Stimulated activated naive CD8-positive, alpha-beta T cell treated with anti-CD3 and anti-CD28 coated beads, Interleukin-15, Interleukin-2, amounts not matched to agents 100 ng/mL and 50 ng/mL, for 24 hours (primary cell): Measurements from ENCODE around the gene C11orf65.
"Not testable (repeated sequence)": the region's sequence is repeated elsewhere in the genome, so short reads cannot be mapped to it uniquely, and the experiment has no call there.

Experiments
- H3K27ac Mint-ChIP-seq: one replicate; pipeline ENCODE4 v1.8.0; 2021; ENCODE audit warnings: mild to moderate bottlenecking, mixed read lengths
- H3K27me3 Mint-ChIP-seq: one replicate; pipeline ENCODE4 v1.8.0; 2021; ENCODE audit warnings: mixed read lengths
- H3K36me3 Mint-ChIP-seq: one replicate; pipeline ENCODE4 v1.8.0; 2021; ENCODE audit warnings: low read depth, mixed read lengths
- H3K4me1 Mint-ChIP-seq: one replicate; pipeline ENCODE4 v1.8.0; 2021; ENCODE audit warnings: low read depth, mixed read lengths
- H3K4me3 Mint-ChIP-seq: one replicate; pipeline ENCODE4 v1.8.0; 2021; ENCODE audit warnings: mild to moderate bottlenecking, mixed read lengths
- H3K9me3 Mint-ChIP-seq: one replicate; pipeline ENCODE4 v1.8.0; 2021; ENCODE audit warnings: mixed read lengths

The C11orf65 gene

DNA sequence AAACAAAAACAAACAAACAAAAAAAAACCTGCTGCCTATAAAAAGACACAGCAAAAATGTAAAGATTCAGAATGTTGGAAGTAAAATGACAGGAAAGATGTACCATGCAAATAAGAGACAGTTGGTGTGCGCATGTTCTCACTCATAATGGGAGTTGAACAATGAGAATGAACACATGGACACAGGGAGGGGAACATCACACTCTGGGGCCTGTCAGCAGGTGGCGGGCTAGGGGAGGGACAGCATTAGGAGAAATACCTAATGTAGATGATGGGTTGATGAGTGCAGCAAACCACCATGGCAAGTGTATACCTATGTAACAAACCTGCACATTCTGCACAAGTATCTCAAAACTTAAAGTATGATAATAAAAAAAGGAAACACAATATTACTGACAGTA lies 49.8 kb downstream of the C11orf65 start:
- H3K27me3 Mint-ChIP-seq, H3K4me1 Mint-ChIP-seq, H3K27ac Mint-ChIP-seq, H3K4me3 Mint-ChIP-seq, H3K36me3 Mint-ChIP-seq: not testable (repeated sequence)
- H3K9me3 Mint-ChIP-seq: peaks cover 10% of the 10 kb centered on the region

DNA sequence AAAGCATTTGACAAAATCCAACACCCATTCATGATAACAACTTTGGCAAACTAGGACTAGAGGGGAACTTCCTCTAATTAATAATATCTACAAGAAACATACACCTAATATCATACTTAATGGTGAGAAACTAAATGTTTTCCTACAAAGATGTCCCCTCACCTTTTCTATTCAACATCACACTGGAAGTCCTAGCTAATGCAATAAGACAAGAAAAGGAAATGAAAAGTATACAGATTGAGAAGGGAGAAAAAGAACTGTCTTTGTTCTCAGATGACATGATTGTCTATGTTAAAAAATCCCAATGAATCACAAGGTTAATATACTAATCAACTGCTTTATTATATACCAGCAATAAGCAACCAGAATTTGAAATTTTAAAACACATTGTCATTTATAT lies 52.4 kb downstream of the C11orf65 start:
- no peaks in the 10 kb centered on the region for H3K4me1 Mint-ChIP-seq
- H3K4me3 Mint-ChIP-seq: no peak overlapping the region

GRCh38 chr11:108405706-108406105 lies 61.6 kb downstream of the C11orf65 start:
- no peaks in the 10 kb centered on the region for H3K4me1 Mint-ChIP-seq
- H3K4me3 Mint-ChIP-seq: no peak overlapping the region
- H3K36me3 Mint-ChIP-seq: no peaks in the 10 kb centered on the region
- no peaks in the 10 kb centered on the region for H3K9me3 Mint-ChIP-seq
- H3K27ac Mint-ChIP-seq: no peak overlapping the region
- no peaks in the 10 kb centered on the region for H3K27me3 Mint-ChIP-seq

More for the DNA sequence above, 52.4 kb downstream of the C11orf65 start:
- peaks cover 5% of the 10 kb centered on the region for H3K36me3 Mint-ChIP-seq
- peaks cover 6% of the 10 kb centered on the region for H3K9me3 Mint-ChIP-seq
- H3K27me3 Mint-ChIP-seq: no peaks in the 10 kb centered on the region
- H3K27ac Mint-ChIP-seq: no peak overlapping the region

- no peak overlapping the region for H3K27ac Mint-ChIP-seq
- no peaks in the 10 kb centered on the region for H3K9me3 Mint-ChIP-seq
- H3K4me1 Mint-ChIP-seq: no peaks in the 10 kb centered on the region
- no peaks in the 10 kb centered on the region for H3K27me3 Mint-ChIP-seq
- no peaks in the 10 kb centered on the region for H3K36me3 Mint-ChIP-seq
- no peak overlapping the region for H3K4me3 Mint-ChIP-seq
Observed at GRCh38 chr11:108403052-108403451, 64.3 kb downstream of the C11orf65 start.

- Mint-ChIP-seq H3K36me3 (no peaks in the 10 kb centered on the region), H3K4me1 (no peaks in the 10 kb centered on the region), H3K4me3 (no peak overlapping the region), H3K9me3 (no peaks in the 10 kb centered on the region), H3K27me3 (no peaks in the 10 kb centered on the region), H3K27ac (no peak overlapping the region)
Observed at GRCh38 chr11:108402241-108402640, 65.1 kb downstream of the C11orf65 start.

DNA sequence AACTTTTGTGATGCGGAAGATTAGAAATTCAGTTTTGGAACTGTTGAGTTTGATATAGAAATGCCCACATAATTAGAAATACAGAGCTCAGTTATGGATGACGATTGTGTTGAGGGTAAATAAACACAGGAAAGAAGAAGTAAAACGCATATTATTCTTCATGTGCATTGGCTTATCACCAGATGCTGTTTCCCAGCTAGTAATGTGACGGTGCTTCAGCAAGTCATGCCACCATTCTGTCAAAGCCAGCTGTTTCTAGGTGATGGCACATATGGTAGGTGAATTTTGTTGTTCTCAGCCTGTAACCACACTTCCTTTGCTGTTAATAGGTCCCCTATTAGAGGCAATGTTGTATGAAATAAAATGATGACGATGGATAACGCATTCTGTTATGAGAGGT lies 68.9 kb downstream of the C11orf65 start:
- no peaks in the 10 kb centered on the region for H3K4me1 Mint-ChIP-seq
- H3K4me3 Mint-ChIP-seq: no peak overlapping the region
- no peaks in the 10 kb centered on the region for H3K27me3 Mint-ChIP-seq
- H3K36me3 Mint-ChIP-seq: no peaks in the 10 kb centered on the region
- no peaks in the 10 kb centered on the region for H3K9me3 Mint-ChIP-seq
- H3K27ac Mint-ChIP-seq: no peak overlapping the region

DNA sequence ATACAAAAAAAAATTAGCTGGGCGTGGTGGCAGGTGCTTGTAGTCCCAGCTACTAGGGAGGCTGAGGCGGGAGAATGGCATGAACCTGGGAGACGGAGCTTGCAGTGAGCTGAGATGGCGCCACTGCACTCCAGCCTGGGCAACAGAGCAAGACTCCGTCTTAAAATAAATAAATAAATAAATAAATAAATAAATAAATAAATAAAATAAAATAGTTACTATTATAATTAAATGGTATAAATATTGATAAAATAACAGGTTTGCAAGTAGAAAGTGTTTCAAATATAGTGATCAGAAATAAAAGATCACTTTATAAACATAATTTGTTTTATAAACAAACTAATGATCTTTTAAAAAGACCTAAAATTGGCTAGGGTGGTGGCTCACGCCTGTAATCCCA lies 70.7 kb downstream of the C11orf65 start:
- not testable (repeated sequence) for H3K36me3 Mint-ChIP-seq, H3K9me3 Mint-ChIP-seq, H3K27ac Mint-ChIP-seq, H3K4me1 Mint-ChIP-seq, H3K27me3 Mint-ChIP-seq, H3K4me3 Mint-ChIP-seq

GRCh38 chr11:108394744-108395284 lies 72.5 kb downstream of the C11orf65 start:
- Mint-ChIP-seq H3K4me3 (no peak overlapping the region), H3K27ac (no peak overlapping the region), H3K27me3 (no peaks in the 10 kb centered on the region), H3K9me3 (no peaks in the 10 kb centered on the region), H3K4me1 (no peaks in the 10 kb centered on the region), H3K36me3 (no peaks in the 10 kb centered on the region)

DNA sequence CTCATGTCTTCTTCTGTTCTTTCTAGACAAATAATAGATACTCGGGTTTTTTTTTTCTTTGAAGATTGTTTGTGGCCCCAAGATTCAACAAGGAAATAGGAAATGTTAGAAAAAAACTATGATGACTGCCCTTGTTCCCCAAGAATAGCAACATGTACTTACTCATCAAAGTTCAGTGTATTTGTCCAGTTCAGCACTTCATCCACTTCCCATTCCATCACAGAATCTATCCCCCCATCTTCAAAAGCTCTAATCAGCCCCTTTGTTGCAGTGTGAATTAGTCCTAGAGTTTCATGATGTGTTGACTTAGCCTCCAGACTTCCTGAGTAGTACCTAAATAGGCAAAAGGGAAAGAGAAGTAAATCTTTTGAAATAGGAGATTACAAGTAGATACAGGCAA lies 74.3 kb downstream of the C11orf65 start:
- no peaks in the 10 kb centered on the region for H3K27me3 Mint-ChIP-seq
- H3K9me3 Mint-ChIP-seq: no peaks in the 10 kb centered on the region
- H3K27ac Mint-ChIP-seq: no peak overlapping the region
- no peaks in the 10 kb centered on the region for H3K4me1 Mint-ChIP-seq
- H3K4me3 Mint-ChIP-seq: no peak overlapping the region
- no peaks in the 10 kb centered on the region for H3K36me3 Mint-ChIP-seq

DNA sequence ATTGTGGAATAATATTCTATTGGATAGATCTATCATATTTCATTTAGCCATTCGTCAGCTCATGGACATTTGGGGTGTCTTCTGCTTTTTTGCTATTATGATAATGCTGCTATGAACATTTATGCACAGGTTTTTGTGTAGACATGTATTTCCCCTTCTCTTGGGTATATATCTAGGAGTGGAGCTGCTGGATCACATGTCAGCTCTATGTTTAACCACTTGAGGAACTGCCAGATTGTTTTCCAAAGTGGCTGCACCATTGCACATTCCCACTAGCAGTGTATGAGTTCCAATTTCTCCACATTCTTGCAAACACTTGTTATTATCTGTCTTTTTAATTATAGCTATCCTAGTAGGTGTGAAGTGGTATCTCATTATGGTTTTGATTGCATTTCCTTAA lies 75.0 kb downstream of the C11orf65 start:
- H3K27me3 Mint-ChIP-seq: no peaks in the 10 kb centered on the region
- no peaks in the 10 kb centered on the region for H3K9me3 Mint-ChIP-seq
- H3K27ac Mint-ChIP-seq: no peak overlapping the region

DNA sequence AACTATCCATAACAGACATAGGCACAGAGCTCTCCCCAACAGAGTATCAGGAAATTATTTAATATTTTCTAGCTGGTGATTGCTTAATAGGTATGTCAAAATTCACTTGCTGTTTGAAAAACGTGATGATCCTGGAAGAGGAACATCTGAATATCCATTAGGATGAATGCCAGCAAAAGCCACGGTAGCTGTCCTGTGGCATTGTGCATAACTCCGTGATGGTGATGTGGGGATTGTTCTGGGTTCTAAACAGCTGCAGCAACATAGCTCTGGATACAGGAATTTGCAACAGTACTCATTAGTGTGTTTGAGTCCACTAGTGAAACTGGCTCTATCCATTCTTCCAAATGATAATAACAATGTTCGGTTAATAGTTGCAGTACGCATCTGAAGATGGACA lies 78.8 kb downstream of the C11orf65 start:
- Mint-ChIP-seq H3K36me3 (no peaks in the 10 kb centered on the region), H3K9me3 (no peaks in the 10 kb centered on the region), H3K27ac (no peak overlapping the region), H3K4me1 (no peaks in the 10 kb centered on the region), H3K4me3 (no peak overlapping the region), H3K27me3 (no peaks in the 10 kb centered on the region)

More for the DNA sequence above, 75.0 kb downstream of the C11orf65 start:
- Mint-ChIP-seq H3K4me1 (no peaks in the 10 kb centered on the region), H3K36me3 (no peaks in the 10 kb centered on the region), H3K4me3 (no peak overlapping the region)

DNA sequence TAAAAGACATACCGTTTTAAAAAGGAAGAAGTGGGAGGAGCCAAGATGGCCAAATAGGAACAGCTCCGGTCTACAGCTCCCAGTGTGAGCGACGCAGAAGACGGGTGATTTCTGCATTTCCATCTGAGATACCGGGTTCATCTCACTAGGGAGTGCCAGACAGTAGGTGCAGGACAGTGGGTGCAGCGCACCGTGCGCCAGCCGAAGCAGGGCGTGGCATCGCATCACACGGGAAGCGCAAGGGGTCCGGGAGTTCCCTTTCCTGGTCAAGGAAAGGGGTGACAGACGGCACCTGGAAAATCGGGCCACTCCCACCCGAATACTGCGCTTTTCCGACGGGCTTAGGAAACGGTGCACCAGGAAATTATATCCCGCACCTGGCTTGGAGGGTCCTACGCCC lies 93.8 kb downstream of the C11orf65 start:
- peaks cover 10% of the 10 kb centered on the region for H3K9me3 Mint-ChIP-seq
- H3K36me3 Mint-ChIP-seq: peaks cover 32% of the 10 kb centered on the region
- not testable (repeated sequence) for H3K27me3 Mint-ChIP-seq, H3K27ac Mint-ChIP-seq, H3K4me3 Mint-ChIP-seq
- H3K4me1 Mint-ChIP-seq: peaks cover 21% of the 10 kb centered on the region

- Mint-ChIP-seq H3K27me3 (no peaks in the 10 kb centered on the region), H3K4me1 (peaks cover 21% of the 10 kb centered on the region), H3K9me3 (peaks cover 10% of the 10 kb centered on the region), H3K4me3 (no peak overlapping the region), H3K27ac (no peak overlapping the region), H3K36me3 (peaks cover 38% of the 10 kb centered on the region)
Observed at GRCh38 chr11:108370990-108371389, 96.3 kb downstream of the C11orf65 start.

DNA sequence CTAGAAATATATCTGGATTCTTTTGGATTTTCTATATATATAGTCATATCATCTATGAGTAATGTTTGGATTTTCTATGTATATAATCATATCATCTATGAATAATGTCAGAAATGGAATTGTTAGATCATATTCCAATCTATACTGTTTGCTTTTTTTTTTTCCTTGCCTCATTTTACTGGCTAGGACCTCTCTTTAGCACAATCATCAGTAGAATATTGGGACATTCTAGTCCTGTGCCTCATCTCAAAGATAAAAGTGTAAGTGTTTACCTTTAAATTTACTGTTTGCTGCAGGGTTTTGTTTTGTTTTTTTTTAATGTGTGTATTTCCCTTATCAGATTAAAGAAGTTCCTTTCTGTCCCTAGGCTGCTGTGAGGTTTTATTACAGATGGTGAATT lies 97.0 kb downstream of the C11orf65 start:
- peaks cover 43% of the 10 kb centered on the region for H3K36me3 Mint-ChIP-seq
- no peak overlapping the region for H3K27ac Mint-ChIP-seq
- peaks cover 21% of the 10 kb centered on the region for H3K4me1 Mint-ChIP-seq
- H3K4me3 Mint-ChIP-seq: no peak overlapping the region
- H3K27me3 Mint-ChIP-seq: no peaks in the 10 kb centered on the region
- peaks cover 10% of the 10 kb centered on the region for H3K9me3 Mint-ChIP-seq

DNA sequence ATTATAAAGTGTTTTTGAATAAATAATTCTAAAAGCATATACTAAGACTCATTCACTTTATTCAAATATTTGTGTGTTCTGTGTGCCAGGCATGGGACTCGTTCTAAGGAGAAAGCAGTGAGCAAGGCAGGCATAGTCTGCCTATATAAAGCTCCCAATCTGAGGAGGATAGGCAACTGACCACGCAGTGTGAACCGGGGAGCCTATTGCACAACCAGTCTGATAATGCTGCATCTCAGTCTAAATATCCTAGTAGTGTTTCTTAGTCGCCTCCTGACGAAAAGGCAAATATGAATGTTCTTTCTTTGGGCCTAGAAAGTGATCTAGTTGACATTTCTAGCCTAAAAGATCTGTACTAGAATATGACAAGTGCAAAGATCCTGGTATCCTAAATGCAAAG lies 98.3 kb downstream of the C11orf65 start:
- Mint-ChIP-seq H3K27me3 (no peaks in the 10 kb centered on the region), H3K36me3 (peaks cover 50% of the 10 kb centered on the region)

DNA sequence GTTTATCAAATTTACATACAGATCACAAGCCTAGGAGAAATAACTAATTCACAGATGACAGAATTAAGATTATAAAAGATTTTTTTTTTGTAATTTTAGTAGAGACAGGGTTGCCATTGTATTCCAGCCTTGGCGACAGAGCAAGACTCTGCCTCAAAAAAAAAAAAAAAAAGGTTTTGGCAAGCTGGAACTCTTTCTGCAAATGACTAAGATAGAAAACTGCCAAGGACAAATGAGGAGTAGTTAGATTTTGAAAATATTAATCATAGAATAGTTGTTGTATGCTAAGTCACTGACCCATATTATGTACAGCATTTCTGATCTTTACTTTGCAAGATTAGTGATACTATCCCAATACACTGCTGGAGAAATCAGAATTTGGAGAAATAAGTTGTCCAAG lies 99.2 kb downstream of the C11orf65 start:
- peaks cover 4% of the 10 kb centered on the region for H3K9me3 Mint-ChIP-seq
- no peak overlapping the region for H3K27ac Mint-ChIP-seq
- no peaks in the 10 kb centered on the region for H3K27me3 Mint-ChIP-seq
- H3K4me3 Mint-ChIP-seq: no peak overlapping the region
- H3K36me3 Mint-ChIP-seq: peaks cover 50% of the 10 kb centered on the region
- peaks cover 21% of the 10 kb centered on the region for H3K4me1 Mint-ChIP-seq

More for the DNA sequence above, 98.3 kb downstream of the C11orf65 start:
- H3K4me3 Mint-ChIP-seq: no peak overlapping the region
- no peak overlapping the region for H3K27ac Mint-ChIP-seq
- peaks cover 21% of the 10 kb centered on the region for H3K4me1 Mint-ChIP-seq
- H3K9me3 Mint-ChIP-seq: peaks cover 4% of the 10 kb centered on the region
